ENCODE results near the gene TMEM218.
"Not testable (repeated sequence)": the region's sequence is repeated elsewhere in the genome, so short reads cannot be mapped to it uniquely, and the experiment has no call there.

The TMEM218 gene

GRCh38 chr11:125089481-125089880 is 21.9 kb downstream of the TMEM218 start:
- H3K27me3 ChIP-seq (ENCODE audit: control insufficient read depth, insufficient read depth, low read length); H3K4me3 ChIP-seq (ENCODE audit: low read depth, low read length); H3K27ac ChIP-seq (ENCODE audit: low read depth, low read length); H3K36me3 ChIP-seq (ENCODE audit: control insufficient read depth, insufficient read depth, low read length); H3K9me3 ChIP-seq (ENCODE audit: control insufficient read depth, insufficient read depth, low read depth, low read length); H3K9ac ChIP-seq (ENCODE audit: low read length): not testable (repeated sequence)
- H3K4me1 ChIP-seq (ENCODE audit: control insufficient read depth, insufficient read depth, low read length) = peaks cover 15% of the 10 kb centered on the region

GRCh38 chr11:125088576-125089455 is 22.6 kb downstream of the TMEM218 start:
- Histone ChIP-seq H3K4me3 (ENCODE audit: low read depth, low read length) (no peak overlapping the region), H3K9me3 (ENCODE audit: control insufficient read depth, insufficient read depth, low read depth, low read length) (no peaks in the 10 kb centered on the region), H3K27ac (ENCODE audit: low read depth, low read length) (no peak overlapping the region), H3K4me1 (ENCODE audit: control insufficient read depth, insufficient read depth, low read length) (peaks cover 15% of the 10 kb centered on the region), H3K36me3 (ENCODE audit: control insufficient read depth, insufficient read depth, low read length) (no peaks in the 10 kb centered on the region; the same call in 1 of the 2 replicates), H3K27me3 (ENCODE audit: control insufficient read depth, insufficient read depth, low read length) (no peaks in the 10 kb centered on the region), H3K9ac (ENCODE audit: low read length) (no peak overlapping the region)

- H3K27me3 ChIP-seq (ENCODE audit: control insufficient read depth, insufficient read depth, low read length) = no peaks in the 10 kb centered on the region
- no peak overlapping the region for H3K27ac ChIP-seq (ENCODE audit: low read depth, low read length)
- peaks cover 19% of the 10 kb centered on the region for H3K4me1 ChIP-seq (ENCODE audit: control insufficient read depth, insufficient read depth, low read length)
- H3K36me3 ChIP-seq (ENCODE audit: control insufficient read depth, insufficient read depth, low read length) = no peaks in the 10 kb centered on the region; the same call in 1 of the 2 replicates
- no peaks in the 10 kb centered on the region for H3K9me3 ChIP-seq (ENCODE audit: control insufficient read depth, insufficient read depth, low read depth, low read length)
- H3K9ac ChIP-seq (ENCODE audit: low read length) = no peak overlapping the region
- no peak overlapping the region for H3K4me3 ChIP-seq (ENCODE audit: low read depth, low read length)
These were observed 23.3 kb downstream of the TMEM218 start for GRCh38 chr11:125088123-125088522.

- Histone ChIP-seq H3K36me3 (ENCODE audit: control insufficient read depth, insufficient read depth, low read length) (no peaks in the 10 kb centered on the region; the same call in 1 of the 2 replicates), H3K27ac (ENCODE audit: low read depth, low read length) (no peak overlapping the region), H3K4me3 (ENCODE audit: low read depth, low read length) (no peak overlapping the region), H3K4me1 (ENCODE audit: control insufficient read depth, insufficient read depth, low read length) (peaks cover 11% of the 10 kb centered on the region), H3K27me3 (ENCODE audit: control insufficient read depth, insufficient read depth, low read length) (no peaks in the 10 kb centered on the region), H3K9me3 (ENCODE audit: control insufficient read depth, insufficient read depth, low read depth, low read length) (no peaks in the 10 kb centered on the region), H3K9ac (ENCODE audit: low read length) (no peak overlapping the region)
These were observed 24.7 kb downstream of the TMEM218 start for GRCh38 chr11:125086633-125087296.

- H3K27ac ChIP-seq (ENCODE audit: low read depth, low read length) = no peak overlapping the region
- H3K9ac ChIP-seq (ENCODE audit: low read length) = no peak overlapping the region
- H3K27me3 ChIP-seq (ENCODE audit: control insufficient read depth, insufficient read depth, low read length) = no peaks in the 10 kb centered on the region
- no peaks in the 10 kb centered on the region for H3K9me3 ChIP-seq (ENCODE audit: control insufficient read depth, insufficient read depth, low read depth, low read length)
- H3K36me3 ChIP-seq (ENCODE audit: control insufficient read depth, insufficient read depth, low read length) = no peaks in the 10 kb centered on the region; the same call in 1 of the 2 replicates
- H3K4me1 ChIP-seq (ENCODE audit: control insufficient read depth, insufficient read depth, low read length) = peaks cover 13% of the 10 kb centered on the region; the same call in 1 of the 2 replicates
- no peak overlapping the region for H3K4me3 ChIP-seq (ENCODE audit: low read depth, low read length)
These were observed 25.9 kb downstream of the TMEM218 start for GRCh38 chr11:125085301-125086081.

- H3K4me3 ChIP-seq (ENCODE audit: low read depth, low read length) = no peak overlapping the region
- peaks cover 13% of the 10 kb centered on the region; the same call in 1 of the 2 replicates for H3K4me1 ChIP-seq (ENCODE audit: control insufficient read depth, insufficient read depth, low read length)
- H3K27ac ChIP-seq (ENCODE audit: low read depth, low read length) = no peak overlapping the region
- no peaks in the 10 kb centered on the region for H3K27me3 ChIP-seq (ENCODE audit: control insufficient read depth, insufficient read depth, low read length)
- no peak overlapping the region for H3K9ac ChIP-seq (ENCODE audit: low read length)
- no peaks in the 10 kb centered on the region; the same call in 1 of the 2 replicates for H3K36me3 ChIP-seq (ENCODE audit: control insufficient read depth, insufficient read depth, low read length)
- no peaks in the 10 kb centered on the region for H3K9me3 ChIP-seq (ENCODE audit: control insufficient read depth, insufficient read depth, low read depth, low read length)
These were observed 26.6 kb downstream of the TMEM218 start for GRCh38 chr11:125084761-125085231.

GRCh38 chr11:125084057-125084416 is 27.4 kb downstream of the TMEM218 start:
- no peaks in the 10 kb centered on the region; the same call in 1 of the 2 replicates for H3K36me3 ChIP-seq (ENCODE audit: control insufficient read depth, insufficient read depth, low read length)
- no peak overlapping the region for H3K4me3 ChIP-seq (ENCODE audit: low read depth, low read length)
- H3K9ac ChIP-seq (ENCODE audit: low read length) = no peak overlapping the region
- peaks cover 13% of the 10 kb centered on the region; the same call in 1 of the 2 replicates for H3K4me1 ChIP-seq (ENCODE audit: control insufficient read depth, insufficient read depth, low read length)
- H3K9me3 ChIP-seq (ENCODE audit: control insufficient read depth, insufficient read depth, low read depth, low read length) = no peaks in the 10 kb centered on the region
- H3K27me3 ChIP-seq (ENCODE audit: control insufficient read depth, insufficient read depth, low read length) = no peaks in the 10 kb centered on the region
- no peak overlapping the region for H3K27ac ChIP-seq (ENCODE audit: low read depth, low read length)

GRCh38 chr11:125083312-125084056 is 27.9 kb downstream of the TMEM218 start:
- H3K9me3 ChIP-seq (ENCODE audit: control insufficient read depth, insufficient read depth, low read depth, low read length) = no peaks in the 10 kb centered on the region
- H3K9ac ChIP-seq (ENCODE audit: low read length) = no peak overlapping the region
- H3K4me3 ChIP-seq (ENCODE audit: low read depth, low read length) = no peak overlapping the region
- H3K27ac ChIP-seq (ENCODE audit: low read depth, low read length) = no peak overlapping the region
- peaks cover 13% of the 10 kb centered on the region; the same call in 1 of the 2 replicates for H3K4me1 ChIP-seq (ENCODE audit: control insufficient read depth, insufficient read depth, low read length)
- H3K36me3 ChIP-seq (ENCODE audit: control insufficient read depth, insufficient read depth, low read length) = no peaks in the 10 kb centered on the region; the same call in 1 of the 2 replicates
- H3K27me3 ChIP-seq (ENCODE audit: control insufficient read depth, insufficient read depth, low read length) = no peaks in the 10 kb centered on the region

GRCh38 chr11:125082611-125083311 is 28.7 kb downstream of the TMEM218 start:
- Histone ChIP-seq H3K27ac (ENCODE audit: low read depth, low read length) (no peak overlapping the region), H3K27me3 (ENCODE audit: control insufficient read depth, insufficient read depth, low read length) (peaks cover 3% of the 10 kb centered on the region; the same call in 1 of the 2 replicates), H3K9ac (ENCODE audit: low read length) (no peak overlapping the region), H3K9me3 (ENCODE audit: control insufficient read depth, insufficient read depth, low read depth, low read length) (no peaks in the 10 kb centered on the region), H3K36me3 (ENCODE audit: control insufficient read depth, insufficient read depth, low read length) (no peaks in the 10 kb centered on the region; the same call in 1 of the 2 replicates), H3K4me1 (ENCODE audit: control insufficient read depth, insufficient read depth, low read length) (peaks cover 13% of the 10 kb centered on the region; the same call in 1 of the 2 replicates), H3K4me3 (ENCODE audit: low read depth, low read length) (no peak overlapping the region)

All from HUES6 (cell line).